ENCODE data around the gene CIB4. TPM values are rescaled to one million over a fixed set of nuclear protein-coding genes. Genes with fewer than 3 reads are reported as not detected.

Gene CIB4
- total RNA-seq, 1 donor from 2014 or later: not detected

- no peak overlapping the region for H3K27ac Mint-ChIP-seq (ENCODE audit: unreplicated experiment)
- no peak overlapping the region for H3K4me3 Mint-ChIP-seq
- H3K36me3 Mint-ChIP-seq (ENCODE audit: low read depth): no peaks in the 10 kb centered on the region
- H3K9me3 Mint-ChIP-seq: no peaks in the 10 kb centered on the region
- H3K27me3 Mint-ChIP-seq (ENCODE audit: low read depth): peaks cover 4% of the 10 kb centered on the region
- DNase-seq (ENCODE audit: low read depth, low spot score): no peak
- no peak for TF ChIP-seq CTCF (conservative IDR thresholded peaks at IDR 0.05)
- H3K4me1 Mint-ChIP-seq: peaks cover 6% of the 10 kb centered on the region
Observed at GRCh38 chr2:26639685-26640243, 1.4 kb downstream of the CIB4 start.

GRCh38 chr2:26637811-26638310, 3.3 kb downstream of the CIB4 start:
- no peak overlapping the region for H3K4me3 Mint-ChIP-seq
- no peaks in the 10 kb centered on the region for H3K27me3 Mint-ChIP-seq (ENCODE audit: low read depth)
- H3K9me3 Mint-ChIP-seq: no peaks in the 10 kb centered on the region
- H3K27ac Mint-ChIP-seq (ENCODE audit: unreplicated experiment): no peak overlapping the region
- no peaks in the 10 kb centered on the region for H3K36me3 Mint-ChIP-seq (ENCODE audit: low read depth)
- DNase-seq (ENCODE audit: low read depth, low spot score): no peak
- TF ChIP-seq CTCF (conservative IDR thresholded peaks at IDR 0.05): no peak
- H3K4me1 Mint-ChIP-seq: peaks cover 7% of the 10 kb centered on the region

GRCh38 chr2:26636935-26637334, 4.2 kb downstream of the CIB4 start:
- Mint-ChIP-seq H3K4me3 (no peak overlapping the region), H3K9me3 (no peaks in the 10 kb centered on the region), H3K4me1 (peaks cover 13% of the 10 kb centered on the region), H3K27ac (ENCODE audit: unreplicated experiment) (no peak overlapping the region), H3K27me3 (ENCODE audit: low read depth) (no peaks in the 10 kb centered on the region), H3K36me3 (ENCODE audit: low read depth) (no peaks in the 10 kb centered on the region)
- DNase-seq (ENCODE audit: low read depth, low spot score): no peak
- no peak for TF ChIP-seq CTCF (conservative IDR thresholded peaks at IDR 0.05)

GRCh38 chr2:26635401-26635800, 5.8 kb downstream of the CIB4 start:
- Mint-ChIP-seq H3K27me3 (ENCODE audit: low read depth) (no peaks in the 10 kb centered on the region), H3K4me1 (peaks cover 10% of the 10 kb centered on the region), H3K27ac (ENCODE audit: unreplicated experiment) (no peak overlapping the region), H3K36me3 (ENCODE audit: low read depth) (no peaks in the 10 kb centered on the region), H3K4me3 (no peak overlapping the region), H3K9me3 (no peaks in the 10 kb centered on the region)
- TF ChIP-seq CTCF (conservative IDR thresholded peaks at IDR 0.05): no peak
- DNase-seq (ENCODE audit: low read depth, low spot score): no peak

GRCh38 chr2:26634636-26635230, 6.4 kb downstream of the CIB4 start:
- TF ChIP-seq CTCF (conservative IDR thresholded peaks at IDR 0.05): no peak
- H3K4me3 Mint-ChIP-seq: no peak overlapping the region
- no peaks in the 10 kb centered on the region for H3K9me3 Mint-ChIP-seq
- H3K36me3 Mint-ChIP-seq (ENCODE audit: low read depth): no peaks in the 10 kb centered on the region
- peaks cover 7% of the 10 kb centered on the region for H3K4me1 Mint-ChIP-seq
- no peaks in the 10 kb centered on the region for H3K27me3 Mint-ChIP-seq (ENCODE audit: low read depth)
- no peak for DNase-seq (ENCODE audit: low read depth, low spot score)
- no peak overlapping the region for H3K27ac Mint-ChIP-seq (ENCODE audit: unreplicated experiment)

Measured in neural crest cell (in vitro differentiated cells).